ENCODE data around the gene ARSJ. TPM values are rescaled to one million over a fixed set of nuclear protein-coding genes. Genes with fewer than 3 reads are reported as not detected.

The ARSJ gene
- 2.1 TPM for polyA plus RNA-seq (2013, experiment 1 of 2)
- 2.2 TPM for polyA plus RNA-seq (2013, experiment 2 of 2)

- Histone ChIP-seq H3K9me3 (ENCODE audit: insufficient read depth, low read depth, low read length) (peaks cover 7% of the 10 kb centered on the region), H3K27me3 (ENCODE audit: insufficient read depth, low read length) (peaks cover 18% of the 10 kb centered on the region), H3K36me3 (ENCODE audit: insufficient read depth, low read length) (no peaks in the 10 kb centered on the region), H3K4me3 (ENCODE audit: low read length) (peak within 1 kb of the TSS; percentile 86), H3K9ac (ENCODE audit: low read depth, low read length) (peak within 1 kb of the TSS; percentile 68), H3K4me1 (ENCODE audit: insufficient read depth, low read length) (peaks cover 18% of the 10 kb centered on the region), H3K27ac (ENCODE audit: low read depth, low read length) (peak within 1 kb of the TSS; percentile 53; the same call in 1 of the 2 replicates)
- under 1% methylated on average over 50 of the region's 50 CpGs for WGBS
Measured at GRCh38 chr4:113979148-113979904, at the start of gene ARSJ. TSS of gene ARSJ (minus strand) at chr4:113979647. CDS start at chr4:113978834, 813 bp downstream.

GRCh38 chr4:114028071-114028470, 48.6 kb upstream of the ARSJ start:
- Histone ChIP-seq H3K4me3 (ENCODE audit: low read length) (no peak overlapping the region), H3K9ac (ENCODE audit: low read depth, low read length) (no peak overlapping the region), H3K27ac (ENCODE audit: low read depth, low read length) (no peak overlapping the region)

GRCh38 chr4:114027596-114027995, 48.1 kb upstream of the ARSJ start:
- H3K9ac ChIP-seq (ENCODE audit: low read depth, low read length), result no peak overlapping the region
- H3K27me3 ChIP-seq (ENCODE audit: insufficient read depth, low read length), result no peaks in the 10 kb centered on the region
- H3K4me3 ChIP-seq (ENCODE audit: low read length), result no peak overlapping the region
- no peaks in the 10 kb centered on the region for H3K4me1 ChIP-seq (ENCODE audit: insufficient read depth, low read length)
- H3K9me3 ChIP-seq (ENCODE audit: insufficient read depth, low read depth, low read length), result no peaks in the 10 kb centered on the region
- H3K27ac ChIP-seq (ENCODE audit: low read depth, low read length), result no peak overlapping the region
- H3K36me3 ChIP-seq (ENCODE audit: insufficient read depth, low read length), result no peaks in the 10 kb centered on the region

More at GRCh38 chr4:114028071-114028470, 48.6 kb upstream of the ARSJ start:
- Histone ChIP-seq H3K27me3 (ENCODE audit: insufficient read depth, low read length) (no peaks in the 10 kb centered on the region), H3K4me1 (ENCODE audit: insufficient read depth, low read length) (no peaks in the 10 kb centered on the region), H3K36me3 (ENCODE audit: insufficient read depth, low read length) (no peaks in the 10 kb centered on the region), H3K9me3 (ENCODE audit: insufficient read depth, low read depth, low read length) (no peaks in the 10 kb centered on the region)

GRCh38 chr4:114026447-114026846, 47.0 kb upstream of the ARSJ start:
- H3K9me3 ChIP-seq (ENCODE audit: insufficient read depth, low read depth, low read length), result no peaks in the 10 kb centered on the region
- H3K36me3 ChIP-seq (ENCODE audit: insufficient read depth, low read length), result no peaks in the 10 kb centered on the region
- H3K27ac ChIP-seq (ENCODE audit: low read depth, low read length), result no peak overlapping the region
- 91% methylated on average over 3 of the region's 3 CpGs for WGBS
- no peak overlapping the region for H3K4me3 ChIP-seq (ENCODE audit: low read length)
- H3K27me3 ChIP-seq (ENCODE audit: insufficient read depth, low read length), result no peaks in the 10 kb centered on the region
- no peak overlapping the region for H3K9ac ChIP-seq (ENCODE audit: low read depth, low read length)
- no peaks in the 10 kb centered on the region for H3K4me1 ChIP-seq (ENCODE audit: insufficient read depth, low read length)

GRCh38 chr4:114025176-114025777, 45.8 kb upstream of the ARSJ start:
- H3K9ac ChIP-seq (ENCODE audit: low read depth, low read length), result no peak overlapping the region
- WGBS, result 92% methylated on average over 5 of the region's 5 CpGs
- H3K27me3 ChIP-seq (ENCODE audit: insufficient read depth, low read length), result no peaks in the 10 kb centered on the region
- H3K4me3 ChIP-seq (ENCODE audit: low read length), result no peak overlapping the region
- no peak overlapping the region for H3K27ac ChIP-seq (ENCODE audit: low read depth, low read length)
- H3K36me3 ChIP-seq (ENCODE audit: insufficient read depth, low read length), result no peaks in the 10 kb centered on the region
- H3K9me3 ChIP-seq (ENCODE audit: insufficient read depth, low read depth, low read length), result no peaks in the 10 kb centered on the region
- no peaks in the 10 kb centered on the region for H3K4me1 ChIP-seq (ENCODE audit: insufficient read depth, low read length)

- 92% methylated on average over 3 of the region's 3 CpGs for WGBS
- Histone ChIP-seq H3K9ac (ENCODE audit: low read depth, low read length) (no peak overlapping the region), H3K4me3 (ENCODE audit: low read length) (no peak overlapping the region), H3K4me1 (ENCODE audit: insufficient read depth, low read length) (0 out of 2 replicates have a peak, but pooled peaks cover 2% of the 10 kb centered on the region), H3K36me3 (ENCODE audit: insufficient read depth, low read length) (no peaks in the 10 kb centered on the region), H3K27ac (ENCODE audit: low read depth, low read length) (no peak overlapping the region), H3K9me3 (ENCODE audit: insufficient read depth, low read depth, low read length) (no peaks in the 10 kb centered on the region), H3K27me3 (ENCODE audit: insufficient read depth, low read length) (no peaks in the 10 kb centered on the region)
Measured at GRCh38 chr4:114021451-114021850, 42.0 kb upstream of the ARSJ start.

GRCh38 chr4:114019969-114020358, 40.5 kb upstream of the ARSJ start:
- no peaks in the 10 kb centered on the region for H3K27me3 ChIP-seq (ENCODE audit: insufficient read depth, low read length)
- H3K9ac ChIP-seq (ENCODE audit: low read depth, low read length), result no peak overlapping the region
- 0 out of 2 replicates have a peak, but pooled peaks cover 2% of the 10 kb centered on the region for H3K4me1 ChIP-seq (ENCODE audit: insufficient read depth, low read length)
- no peaks in the 10 kb centered on the region for H3K9me3 ChIP-seq (ENCODE audit: insufficient read depth, low read depth, low read length)
- H3K36me3 ChIP-seq (ENCODE audit: insufficient read depth, low read length), result no peaks in the 10 kb centered on the region
- WGBS, result 100% methylated on average over 1 of the region's 1 CpG
- no peak overlapping the region for H3K27ac ChIP-seq (ENCODE audit: low read depth, low read length)
- no peak overlapping the region for H3K4me3 ChIP-seq (ENCODE audit: low read length)

GRCh38 chr4:114019276-114019968, 40.0 kb upstream of the ARSJ start:
- H3K9me3 ChIP-seq (ENCODE audit: insufficient read depth, low read depth, low read length), result no peaks in the 10 kb centered on the region
- no peaks in the 10 kb centered on the region for H3K27me3 ChIP-seq (ENCODE audit: insufficient read depth, low read length)
- no CpG with 5 or more reads among the region's 2 CpGs for WGBS
- H3K9ac ChIP-seq (ENCODE audit: low read depth, low read length), result no peak overlapping the region
- H3K4me3 ChIP-seq (ENCODE audit: low read length), result no peak overlapping the region
- no peak overlapping the region for H3K27ac ChIP-seq (ENCODE audit: low read depth, low read length)
- no peaks in the 10 kb centered on the region for H3K36me3 ChIP-seq (ENCODE audit: insufficient read depth, low read length)
- 0 out of 2 replicates have a peak, but pooled peaks cover 2% of the 10 kb centered on the region for H3K4me1 ChIP-seq (ENCODE audit: insufficient read depth, low read length)

- no peak overlapping the region for H3K9ac ChIP-seq (ENCODE audit: low read depth, low read length)
- 0 out of 2 replicates have a peak, but pooled peaks cover 5% of the 10 kb centered on the region for H3K4me1 ChIP-seq (ENCODE audit: insufficient read depth, low read length)
- H3K36me3 ChIP-seq (ENCODE audit: insufficient read depth, low read length), result no peaks in the 10 kb centered on the region
- no peaks in the 10 kb centered on the region for H3K9me3 ChIP-seq (ENCODE audit: insufficient read depth, low read depth, low read length)
- no peak overlapping the region for H3K4me3 ChIP-seq (ENCODE audit: low read length)
- 93% methylated on average over 3 of the region's 4 CpGs for WGBS
- H3K27ac ChIP-seq (ENCODE audit: low read depth, low read length), result no peak overlapping the region
- no peaks in the 10 kb centered on the region for H3K27me3 ChIP-seq (ENCODE audit: insufficient read depth, low read length)
Measured at GRCh38 chr4:114017120-114017917, 37.9 kb upstream of the ARSJ start.

GRCh38 chr4:114015444-114015899, 36.0 kb upstream of the ARSJ start:
- 0 out of 2 replicates have a peak, but pooled peaks cover 5% of the 10 kb centered on the region for H3K4me1 ChIP-seq (ENCODE audit: insufficient read depth, low read length)
- no peak overlapping the region for H3K9ac ChIP-seq (ENCODE audit: low read depth, low read length)
- no peak overlapping the region for H3K4me3 ChIP-seq (ENCODE audit: low read length)
- H3K27ac ChIP-seq (ENCODE audit: low read depth, low read length), result no peak overlapping the region
- H3K36me3 ChIP-seq (ENCODE audit: insufficient read depth, low read length), result no peaks in the 10 kb centered on the region
- no peaks in the 10 kb centered on the region for H3K9me3 ChIP-seq (ENCODE audit: insufficient read depth, low read depth, low read length)
- H3K27me3 ChIP-seq (ENCODE audit: insufficient read depth, low read length), result no peaks in the 10 kb centered on the region
- 92% methylated on average over 1 of the region's 1 CpG for WGBS

Data from HUES64 (cell line).